GM23248 (cell line): Measurements from ENCODE around the gene CCDC17. TPM values are rescaled to one million over a fixed set of nuclear protein-coding genes. Genes with fewer than 3 reads are reported as not detected.

Experiments
- DNase-seq: peaks from one replicate; pipeline ENCODE4 v3.0.0-alpha.2; 2015
- H2AFZ ChIP-seq: fragments of 200-600 bp; sonication (generic); 2 replicates; pipeline ENCODE4 v1.6.1; 2016; ENCODE audit warnings: antibody characterized with exemption
- H3F3A ChIP-seq: fragments of 200-600 bp; sonication (generic); 2 replicates; pipeline ENCODE4 v1.6.1; 2016; ENCODE audit warnings: mild to moderate bottlenecking, antibody characterized with exemption, mixed run types; ENCODE audit not compliant: insufficient read depth
- H3K27ac ChIP-seq: fragments of 200-600 bp; sonication (generic); 2 replicates; pipeline ENCODE4 v1.5.1; 2016; ENCODE audit warnings: mild to moderate bottlenecking
- H3K27me3 ChIP-seq: fragments of 200-600 bp; sonication (generic); replicated peaks from 2 replicates; pipeline ENCODE4 v1.6.1; 2016; ENCODE audit warnings: mild to moderate bottlenecking; ENCODE audit not compliant: insufficient read depth
- H3K36me3 ChIP-seq: fragments of 200-600 bp; sonication (generic); 2 replicates; pipeline ENCODE4 v1.6.1; 2016; ENCODE audit warnings: low read depth, mild to moderate bottlenecking
- H3K4me1 ChIP-seq: fragments of 200-600 bp; sonication (generic); 2 replicates; pipeline ENCODE4 v1.6.1; 2016; ENCODE audit warnings: mild to moderate bottlenecking; ENCODE audit not compliant: insufficient read depth
- H3K4me2 ChIP-seq: fragments of 200-600 bp; sonication (generic); one replicate; pipeline ENCODE4 v1.6.1; 2016; ENCODE audit warnings: mild to moderate bottlenecking; ENCODE audit not compliant: unreplicated experiment
- H3K4me3 ChIP-seq: fragments of 200-600 bp; sonication (generic); 2 replicates; pipeline ENCODE4 v1.5.1; 2016; ENCODE audit warnings: mild to moderate bottlenecking
- H3K79me2 ChIP-seq: fragments of 200-600 bp; sonication (generic); 2 replicates; pipeline ENCODE4 v1.6.1; 2016; ENCODE audit warnings: mild to moderate bottlenecking; ENCODE audit not compliant: insufficient read depth
- H3K9ac ChIP-seq: fragments of 200-600 bp; sonication (generic); 2 replicates; pipeline ENCODE4 v1.6.1; 2016; ENCODE audit warnings: mild to moderate bottlenecking
- H3K9me2 ChIP-seq: fragments of 200-600 bp; sonication (generic); 2 replicates; pipeline ENCODE4 v1.6.1; 2016; ENCODE audit warnings: mixed run types, mild to moderate bottlenecking, moderate library complexity; ENCODE audit not compliant: insufficient read depth
- H3K9me3 ChIP-seq: fragments of 200-600 bp; sonication (generic); one replicate; pipeline ENCODE4 v1.6.1; 2017; ENCODE audit warnings: low read depth
- H4K20me1 ChIP-seq: fragments of 200-600 bp; sonication (generic); 2 replicates; pipeline ENCODE4 v1.6.0; 2016; ENCODE audit not compliant: insufficient read depth
- EZH2 ChIP-seq: fragments of 200-600 bp; sonication (generic); IDR thresholded peaks from 2 replicates; pipeline ENCODE4 v1.6.1; 2018; ENCODE audit warnings: antibody characterized with exemption, mild to moderate bottlenecking; ENCODE audit not compliant: insufficient read depth, poor library complexity, severe bottlenecking
- EZH2phosphoT487 ChIP-seq: fragments of 200-600 bp; sonication (generic); IDR thresholded peaks from 2 replicates; pipeline ENCODE4 v1.6.1; 2018; ENCODE audit warnings: antibody characterized with exemption, moderate library complexity, mild to moderate bottlenecking, low read depth; ENCODE audit not compliant: insufficient read depth
- WGBS, 2 experiments: methylation state at CpG; one replicate each; pipeline ENCODE4 v1.1.6; 2015 to 2017; ENCODE audit warnings: low lambda C conversion rate in 2 of 2, low coverage in 1 of 2; ENCODE audit errors: missing lambda C conversion rate in 2 of 2; 5-methylcytosine and 5-hydroxymethylcytosine counted together
- in situ Hi-C: fragments of 300-500 bp; cut with MboI; formaldehyde crosslinking; loops from 2 replicates; pipeline ENCODE4 v1.15.0; 2020
- polyA plus RNA-seq: library from polyadenylated mRNA; unstranded; fragments of >200 nt; fragmentation: Nextera tagmentation; extraction: Ambion mirVana; gene quantifications from 2 replicates; pipeline ENCODE4 v1.2.1, GENCODE V29; 2016
- total RNA-seq: library from RNA; depleted of rRNA; stranded (reverse); fragments of >200 nt; shearing (Covaris generic); gene quantifications from 2 replicates; pipeline ENCODE4 v1.2.3, GENCODE V29; 2014; rRNA removed

The CCDC17 gene
- total RNA-seq (0.76 and 1.4 TPM in 2 replicates), polyA plus RNA-seq (0.25 TPM in 1 of 2 replicates, not detected in the other)

GRCh38 chr1:45623972-45624371 lies at the start of gene CCDC17:
TSS of gene CCDC17 (minus strand) at chr1:45624054. CDS start at chr1:45623909, 145 bp downstream.
- no peaks in the 10 kb centered on the region for H3K27me3 ChIP-seq
- H3K27ac ChIP-seq = no peak within 1 kb of the TSS
- no peaks in the 10 kb centered on the region for H3K4me1 ChIP-seq
- WGBS, 2 experiments = 20 to 21% methylated on average over 4 of the region's 4 CpGs
- H2AFZ ChIP-seq = no peak within 1 kb of the TSS
- no peaks in the 10 kb centered on the region for H3K79me2 ChIP-seq
- H3K9me2 ChIP-seq = no peaks in the 10 kb centered on the region
- no peaks in the 10 kb centered on the region for H4K20me1 ChIP-seq
- H3K9ac ChIP-seq = no peak within 1 kb of the TSS
- in situ Hi-C loops = no loop called here
- DNase-seq = peak; percentile 38
- H3K36me3 ChIP-seq = peaks cover 21% of the 10 kb centered on the region
- H3K4me2 ChIP-seq = no peak within 1 kb of the TSS
- H3F3A ChIP-seq = peaks cover 19% of the 10 kb centered on the region; the same call in 1 of the 2 replicates
- no peak for TF ChIP-seq EZH2phosphoT487
- TF ChIP-seq EZH2 = no peak
- no peak within 1 kb of the TSS for H3K4me3 ChIP-seq
- H3K9me3 ChIP-seq = no peaks in the 10 kb centered on the region

GRCh38 chr1:45669859-45670655 lies 46.2 kb upstream of the CCDC17 start:
- Histone ChIP-seq H3K79me2 (peaks cover 100% of the 10 kb centered on the region), H3K4me2 (peak overlapping the region; percentile 11), H3F3A (peaks cover 24% of the 10 kb centered on the region), H3K9me3 (no peaks in the 10 kb centered on the region), H3K9ac (peak overlapping the region; percentile 2; the same call in 1 of the 2 replicates), H3K4me1 (peaks cover 25% of the 10 kb centered on the region), H3K27me3 (no peaks in the 10 kb centered on the region), H3K4me3 (no peak overlapping the region), H3K27ac (peak overlapping the region; percentile 61), H3K9me2 (no peaks in the 10 kb centered on the region), H3K36me3 (no peaks in the 10 kb centered on the region), H2AFZ (no peak overlapping the region), H4K20me1 (peaks cover 30% of the 10 kb centered on the region; the same call in 1 of the 2 replicates)
- TF ChIP-seq EZH2 = no peak
- no peak for TF ChIP-seq EZH2phosphoT487
- in situ Hi-C loops = no loop called here
- 53 to 55% methylated on average over 6 of the region's 6 CpGs for WGBS, 2 experiments
- peak; percentile 66 for DNase-seq

GRCh38 chr1:45669379-45669778 lies 45.5 kb upstream of the CCDC17 start:
- Histone ChIP-seq H4K20me1 (peaks cover 30% of the 10 kb centered on the region; the same call in 1 of the 2 replicates), H3K27ac (peak overlapping the region; percentile 61), H3K4me1 (peaks cover 25% of the 10 kb centered on the region), H3K4me2 (peak overlapping the region; percentile 11), H3K9me2 (no peaks in the 10 kb centered on the region), H3K36me3 (no peaks in the 10 kb centered on the region), H3K27me3 (no peaks in the 10 kb centered on the region), H3K79me2 (peaks cover 100% of the 10 kb centered on the region), H3K4me3 (no peak overlapping the region), H3F3A (peaks cover 24% of the 10 kb centered on the region), H2AFZ (no peak overlapping the region), H3K9me3 (no peaks in the 10 kb centered on the region), H3K9ac (0 out of 2 replicates have a peak overlapping the region, but pooled peaks have one; percentile 2)
- TF ChIP-seq EZH2 (no peak), EZH2phosphoT487 (no peak)
- peak; percentile 44 for DNase-seq
- 2 to 4% methylated on average over 1 of the region's 1 CpG for WGBS, 2 experiments
- in situ Hi-C loops = no loop called here

- Histone ChIP-seq H3K27ac (peak overlapping the region; percentile 61; the same call in 1 of the 2 replicates), H3K27me3 (no peaks in the 10 kb centered on the region), H3K79me2 (peaks cover 100% of the 10 kb centered on the region), H4K20me1 (peaks cover 30% of the 10 kb centered on the region; the same call in 1 of the 2 replicates), H3K4me2 (no peak overlapping the region), H3K36me3 (no peaks in the 10 kb centered on the region), H3K9me3 (no peaks in the 10 kb centered on the region), H3K4me3 (no peak overlapping the region), H3K9ac (no peak overlapping the region), H3K9me2 (no peaks in the 10 kb centered on the region), H3K4me1 (peaks cover 25% of the 10 kb centered on the region), H3F3A (peaks cover 24% of the 10 kb centered on the region), H2AFZ (no peak overlapping the region)
- 97 to 99% methylated on average over 4 of the region's 4 CpGs for WGBS, 2 experiments
- in situ Hi-C loops = no loop called here
- no peak for DNase-seq
- TF ChIP-seq EZH2phosphoT487 (no peak), EZH2 (no peak)
Observed at GRCh38 chr1:45668526-45668925, 44.7 kb upstream of the CCDC17 start.
